B cell (primary cell): ENCODE measurements around the gene FXYD2. TPM values are rescaled to one million over a fixed set of nuclear protein-coding genes. Genes with fewer than 3 reads are reported as not detected.

ENCODE experiments used
- ATAC-seq: fragments of 200-7000 bp; cut with Tn5 transposase; one replicate; pipeline ENCODE4 v1.10.0; 2021; ENCODE audit warnings: low read depth, mild to moderate bottlenecking, moderate number of reproducible peaks, moderate library complexity
- CTCF ChIA-PET: fragments of 350-600 bp; sonication (Branson Sonifier 250); formaldehyde crosslinking; loops from one replicate; lab custom pipeline; 2021; ENCODE audit warnings: antibody characterized with exemption, inconsistent platforms; lab: Charles Lee
- POLR2A ChIA-PET: fragments of 350-600 bp; sonication (Branson Sonifier 250); formaldehyde crosslinking; loops from one replicate; lab custom pipeline; 2021; ENCODE audit warnings: antibody characterized with exemption; lab: Charles Lee
- DNase-seq: peaks from one replicate; pipeline ENCODE4 v3.0.0; 2013
- H2AFZ ChIP-seq: 2 replicates; pipeline ENCODE4 v1.6.1; 2012; ENCODE audit warnings: mild to moderate bottlenecking, low read depth, low read length; ENCODE audit not compliant: insufficient read depth, poor library complexity, severe bottlenecking
- H3K27ac ChIP-seq, 2 donors: 1 replicate in 1 of 2; 2 replicates in 1 of 2; pipeline ENCODE4 v1.5.1; 2012 to 2013; ENCODE audit warnings: low read length in 2 of 2, mild to moderate bottlenecking in 2 of 2, moderate library complexity in 1 of 2
- H3K27me3 ChIP-seq, 4 experiments: fragments of 200-600 bp in 1 of 4; sonication (generic) in 1 of 4; replicated peaks in 1 of 4; 1 replicate in 2 of 4; 2 replicates in 2 of 4; pipeline versions ENCODE4 v1.6.1 to v1.7.0; 2013 to 2016; ENCODE audit warnings: low read length in 3 of 4, mild to moderate bottlenecking in 2 of 4, mixed read lengths in 1 of 4, moderate library complexity in 1 of 4; ENCODE audit not compliant: insufficient read depth in 4 of 4, control insufficient read depth in 3 of 4; ENCODE audit errors: control extremely low read depth in 1 of 4
- H3K36me3 ChIP-seq, 2 experiments: replicated peaks in 1 of 2; 1 replicate in 1 of 2; 2 replicates in 1 of 2; pipeline versions ENCODE4 v1.6.1 to v1.7.1; 2013; ENCODE audit warnings: low read length in 1 of 2; ENCODE audit not compliant: insufficient read depth in 2 of 2, control insufficient read depth in 1 of 2; ENCODE audit errors: control extremely low read depth in 1 of 2, extremely low read depth in 1 of 2
- H3K4me1 ChIP-seq, 2 donors: fragments of 200-600 bp in 1 of 2; sonication (generic) in 1 of 2; 1 replicate in 1 of 2; 2 replicates in 1 of 2; pipeline versions ENCODE4 v1.5.1 to v1.6.1; 2013 to 2017; ENCODE audit warnings: low read length in 2 of 2; ENCODE audit not compliant: control insufficient read depth in 2 of 2, insufficient read depth in 2 of 2
- H3K4me2 ChIP-seq: replicated peaks from 2 replicates; pipeline ENCODE3; 2012; ENCODE audit warnings: mild to moderate bottlenecking, low read depth, low read length; ENCODE audit not compliant: poor library complexity, severe bottlenecking
- H3K4me3 ChIP-seq, 5 experiments: fragments of 200-600 bp in 1 of 5; sonication (generic) in 1 of 5; 1 replicate in 3 of 5; 2 replicates in 2 of 5; pipeline versions ENCODE4 v1.5.1 to v1.7.0; 2011 to 2016; ENCODE audit warnings: low read length in 4 of 5, mild to moderate bottlenecking in 4 of 5, low read depth in 2 of 5, control low read depth in 1 of 5, moderate library complexity in 1 of 5; ENCODE audit not compliant: insufficient read depth in 1 of 5; ENCODE audit errors: control extremely low read depth in 1 of 5, extremely low read depth in 1 of 5
- H3K79me2 ChIP-seq: fragments of 200-600 bp; sonication (generic); one replicate; pipeline ENCODE4 v1.6.0; 2016; ENCODE audit warnings: low read length; ENCODE audit not compliant: control insufficient read depth, insufficient read depth
- H3K9ac ChIP-seq: fragments of 200-600 bp; sonication (generic); 2 replicates; pipeline ENCODE4 v1.6.1; 2017; ENCODE audit warnings: mild to moderate bottlenecking, low read length, moderate library complexity
- H3K9me3 ChIP-seq, 3 donors: one replicate each; pipeline versions ENCODE4 v1.6.1 to v1.7.1; 2013; ENCODE audit warnings: low read length in 2 of 3; ENCODE audit not compliant: control insufficient read depth in 2 of 3, insufficient read depth in 1 of 3; ENCODE audit errors: control extremely low read depth in 1 of 3
- H4K20me1 ChIP-seq: 2 replicates; pipeline ENCODE4 v1.6.0; 2012; ENCODE audit warnings: mild to moderate bottlenecking, low read length; ENCODE audit not compliant: insufficient read depth, control insufficient read depth, poor library complexity, severe bottlenecking
- H3K27ac Mint-ChIP-seq: one replicate; pipeline ENCODE4 v1.8.0; 2021; ENCODE audit warnings: mixed read lengths
- H3K27me3 Mint-ChIP-seq: one replicate; pipeline ENCODE4 v1.8.0; 2021; ENCODE audit warnings: mixed read lengths
- H3K4me1 Mint-ChIP-seq: one replicate; pipeline ENCODE4 v1.8.0; 2021; ENCODE audit warnings: mixed read lengths
- H3K4me3 Mint-ChIP-seq: one replicate; pipeline ENCODE4 v1.8.0; 2021; ENCODE audit warnings: mixed read lengths
- H3K9me3 Mint-ChIP-seq: one replicate; pipeline ENCODE4 v1.8.0; 2022; ENCODE audit warnings: mixed read lengths; ENCODE audit not compliant: insufficient read depth
- EZH2 ChIP-seq: IDR thresholded peaks from 2 replicates; pipeline ENCODE4 v1.6.1; 2012; ENCODE audit warnings: borderline replicate concordance, low read depth, mild to moderate bottlenecking, moderate library complexity, low read length; ENCODE audit not compliant: insufficient read depth, poor library complexity, severe bottlenecking
- WGBS: methylation state at CpG from one replicate; pipeline ENCODE4 v1.1.5; 2013; ENCODE audit warnings: missing lambda C conversion rate; ENCODE audit not compliant: insufficient coverage; 5-methylcytosine and 5-hydroxymethylcytosine counted together
- intact Hi-C: fragments of 100-400 bp; cut with micrococcal nuclease; formaldehyde crosslinking; loops from one replicate; pipeline ENCODE4 v1.10.0; 2022
- polyA plus RNA-seq: library from polyadenylated mRNA; depleted of rRNA; stranded (reverse); fragments of >200 nt; gene quantifications from 2 replicates; pipeline ENCODE4 v1.2.3, GENCODE V29; 2012
- total RNA-seq, 2 donors: library from RNA; stranded (reverse); fragments of 120-200 nt in 1 of 2; gene quantifications; 1 replicate in 1 of 2; 2 replicates in 1 of 2; pipeline versions ENCODE4 v1.2.3 to v1.2.4, GENCODE V29; 2013 to 2022
- TF ChIP-seq, protein P1 (sequence below): fragments of 200-600 bp; IDR thresholded peaks from one replicate; pipeline ENCODE4 v1.8.0; 2022; ENCODE audit warnings: antibody characterized with exemption, mild to moderate bottlenecking

The FXYD2 gene
- total and polyA plus RNA-seq, 2 donors (not counting 1 experiment from before 2014, with no cell fraction given): 0.61 to 19.5 TPM

- Histone ChIP-seq H3K9me3 (no peaks in the 10 kb centered on the region), H3K4me3 (no peak overlapping the region), H2AFZ (no peak overlapping the region), H3K27ac (no peak overlapping the region), H3K27me3 (peaks cover 0 to 45% (median 7%) of the 10 kb centered on the region in 4 experiments), H4K20me1 (no peaks in the 10 kb centered on the region), H3K4me2 (no peak overlapping the region), H3K79me2 (no peaks in the 10 kb centered on the region), H3K4me1 (peaks cover 24 to 32% of the 10 kb centered on the region in 2 donors), H3K9ac (no peak overlapping the region), H3K36me3 (no peaks in the 10 kb centered on the region)
- Mint-ChIP-seq H3K9me3 (no peaks in the 10 kb centered on the region), H3K4me1 (peaks cover 31% of the 10 kb centered on the region), H3K27ac (no peak overlapping the region), H3K4me3 (no peak overlapping the region), H3K27me3 (peaks cover 37% of the 10 kb centered on the region)
- WGBS: 64% methylated on average over 29 of the region's 33 CpGs
- ChIA-PET POLR2A (interaction anchor here (0.8 kb wide), 1 partner anchor 129 kb away, joined by 3 read pairs; no protein-coding TSS in a partner anchor), CTCF (interaction anchor here (0.7 to 15.4 kb wide), 12 partner anchors 12 to 231 kb away, joined by 3 to 462 read pairs (median 4); no protein-coding TSS in a partner anchor)
- intact Hi-C loops: loop anchor here (1.0 kb wide), 1 partner anchor 125 kb away; no protein-coding TSS in a partner anchor
- ATAC-seq (peak; percentile 19), DNase-seq (peak; percentile 63)
- TF ChIP-seq EZH2: no peak
- TF ChIP-seq, protein P1, sequence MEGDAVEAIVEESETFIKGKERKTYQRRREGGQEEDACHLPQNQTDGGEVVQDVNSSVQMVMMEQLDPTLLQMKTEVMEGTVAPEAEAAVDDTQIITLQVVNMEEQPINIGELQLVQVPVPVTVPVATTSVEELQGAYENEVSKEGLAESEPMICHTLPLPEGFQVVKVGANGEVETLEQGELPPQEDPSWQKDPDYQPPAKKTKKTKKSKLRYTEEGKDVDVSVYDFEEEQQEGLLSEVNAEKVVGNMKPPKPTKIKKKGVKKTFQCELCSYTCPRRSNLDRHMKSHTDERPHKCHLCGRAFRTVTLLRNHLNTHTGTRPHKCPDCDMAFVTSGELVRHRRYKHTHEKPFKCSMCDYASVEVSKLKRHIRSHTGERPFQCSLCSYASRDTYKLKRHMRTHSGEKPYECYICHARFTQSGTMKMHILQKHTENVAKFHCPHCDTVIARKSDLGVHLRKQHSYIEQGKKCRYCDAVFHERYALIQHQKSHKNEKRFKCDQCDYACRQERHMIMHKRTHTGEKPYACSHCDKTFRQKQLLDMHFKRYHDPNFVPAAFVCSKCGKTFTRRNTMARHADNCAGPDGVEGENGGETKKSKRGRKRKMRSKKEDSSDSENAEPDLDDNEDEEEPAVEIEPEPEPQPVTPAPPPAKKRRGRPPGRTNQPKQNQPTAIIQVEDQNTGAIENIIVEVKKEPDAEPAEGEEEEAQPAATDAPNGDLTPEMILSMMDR: peak; percentile 76
These were observed 2.2 kb downstream of the FXYD2 start for GRCh38 chr11:117822074-117823033.
